ENCODE data around the gene SLC9A9. TPM values are rescaled to one million over a fixed set of nuclear protein-coding genes. Genes with fewer than 3 reads are reported as not detected.

The SLC9A9 gene
- total and polyA plus RNA-seq, 2 experiments from 2014 or later, result 2.2 to 6.8 TPM

DNA sequence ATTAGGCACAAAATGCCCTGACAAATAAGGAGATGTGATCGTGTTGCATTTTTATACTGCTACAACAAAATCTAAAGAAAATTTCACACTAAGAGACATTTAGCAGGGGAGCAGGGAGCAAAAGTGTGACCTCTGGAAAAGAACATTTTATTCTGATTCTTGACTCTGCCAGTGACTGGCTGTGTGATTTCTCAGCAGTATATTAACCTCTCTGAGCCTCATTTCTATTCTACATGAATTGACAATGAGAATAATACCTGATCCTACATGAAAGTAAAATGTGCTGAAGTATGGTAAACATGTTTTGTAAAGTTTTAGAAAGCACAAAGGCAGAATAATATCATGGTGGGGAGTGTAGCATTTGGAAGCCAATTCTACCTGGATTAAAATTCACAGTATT lies 273.3 kb downstream of the SLC9A9 start:
- Histone ChIP-seq H4K20me1 (ENCODE audit: insufficient read depth, poor library complexity, severe bottlenecking) (no peaks in the 10 kb centered on the region), H3K27ac (no peak overlapping the region), H3K4me2 (no peak overlapping the region), H2AFZ (no peak overlapping the region), H3K36me3 (replicated peaks; ENCODE audit: insufficient read depth, low read depth) (no peaks in the 10 kb centered on the region), H3K4me3 (no peak overlapping the region), H3K4me1 (ENCODE audit: insufficient read depth) (no peaks in the 10 kb centered on the region), H3K9me2 (replicated peaks; ENCODE audit: insufficient read depth) (no peaks in the 10 kb centered on the region), H3K79me2 (no peaks in the 10 kb centered on the region), H3K9me3 (ENCODE audit: low read depth) (no peaks in the 10 kb centered on the region), H3K27me3 (no peaks in the 10 kb centered on the region)
- 96% methylated on average over 1 of the region's 1 CpG for WGBS (ENCODE audit: low lambda C conversion rate, missing lambda C conversion rate)
- no peak for DNase-seq (ENCODE audit: low spot score)
- TF ChIP-seq EZH2 (IDR thresholded peaks at IDR 0.05; ENCODE audit: borderline replicate concordance), result no peak
- no peak for TF ChIP-seq EZH2phosphoT487 (IDR thresholded peaks at IDR 0.05; ENCODE audit: low read depth, severe bottlenecking, unreplicated experiment)
- TF ChIP-seq, protein P1, sequence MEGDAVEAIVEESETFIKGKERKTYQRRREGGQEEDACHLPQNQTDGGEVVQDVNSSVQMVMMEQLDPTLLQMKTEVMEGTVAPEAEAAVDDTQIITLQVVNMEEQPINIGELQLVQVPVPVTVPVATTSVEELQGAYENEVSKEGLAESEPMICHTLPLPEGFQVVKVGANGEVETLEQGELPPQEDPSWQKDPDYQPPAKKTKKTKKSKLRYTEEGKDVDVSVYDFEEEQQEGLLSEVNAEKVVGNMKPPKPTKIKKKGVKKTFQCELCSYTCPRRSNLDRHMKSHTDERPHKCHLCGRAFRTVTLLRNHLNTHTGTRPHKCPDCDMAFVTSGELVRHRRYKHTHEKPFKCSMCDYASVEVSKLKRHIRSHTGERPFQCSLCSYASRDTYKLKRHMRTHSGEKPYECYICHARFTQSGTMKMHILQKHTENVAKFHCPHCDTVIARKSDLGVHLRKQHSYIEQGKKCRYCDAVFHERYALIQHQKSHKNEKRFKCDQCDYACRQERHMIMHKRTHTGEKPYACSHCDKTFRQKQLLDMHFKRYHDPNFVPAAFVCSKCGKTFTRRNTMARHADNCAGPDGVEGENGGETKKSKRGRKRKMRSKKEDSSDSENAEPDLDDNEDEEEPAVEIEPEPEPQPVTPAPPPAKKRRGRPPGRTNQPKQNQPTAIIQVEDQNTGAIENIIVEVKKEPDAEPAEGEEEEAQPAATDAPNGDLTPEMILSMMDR (IDR thresholded peaks at IDR 0.05; ENCODE audit: poor library complexity), result no peak

- WGBS (ENCODE audit: low lambda C conversion rate, missing lambda C conversion rate), result 89% methylated on average over 8 of the region's 8 CpGs
Observed at GRCh38 chr3:143573610-143574303, 274.5 kb downstream of the SLC9A9 start.

GRCh38 chr3:143571548-143571947 lies 276.7 kb downstream of the SLC9A9 start:
- Histone ChIP-seq H2AFZ (no peak overlapping the region), H3K27ac (no peak overlapping the region), H3K4me3 (no peak overlapping the region), H3K4me1 (ENCODE audit: insufficient read depth) (peaks cover 18% of the 10 kb centered on the region), H3K27me3 (no peaks in the 10 kb centered on the region), H3K4me2 (no peak overlapping the region), H4K20me1 (ENCODE audit: insufficient read depth, poor library complexity, severe bottlenecking) (no peaks in the 10 kb centered on the region), H3K79me2 (no peaks in the 10 kb centered on the region), H3K36me3 (replicated peaks; ENCODE audit: insufficient read depth, low read depth) (no peaks in the 10 kb centered on the region), H3K9me2 (replicated peaks; ENCODE audit: insufficient read depth) (no peaks in the 10 kb centered on the region), H3K9me3 (ENCODE audit: low read depth) (no peaks in the 10 kb centered on the region)
- TF ChIP-seq EZH2phosphoT487 (IDR thresholded peaks at IDR 0.05; ENCODE audit: low read depth, severe bottlenecking, unreplicated experiment), result no peak
- TF ChIP-seq, protein P1 (IDR thresholded peaks at IDR 0.05; ENCODE audit: poor library complexity), result no peak
- no peak for TF ChIP-seq EZH2 (IDR thresholded peaks at IDR 0.05; ENCODE audit: borderline replicate concordance)
- no peak for DNase-seq (ENCODE audit: low spot score)
- 84% methylated on average over 1 of the region's 1 CpG for WGBS (ENCODE audit: low lambda C conversion rate, missing lambda C conversion rate)

More at GRCh38 chr3:143573610-143574303, 274.5 kb downstream of the SLC9A9 start:
- H3K9me2 ChIP-seq (replicated peaks; ENCODE audit: insufficient read depth), result no peaks in the 10 kb centered on the region
- H4K20me1 ChIP-seq (ENCODE audit: insufficient read depth, poor library complexity, severe bottlenecking), result no peaks in the 10 kb centered on the region
- no peaks in the 10 kb centered on the region for H3K36me3 ChIP-seq (replicated peaks; ENCODE audit: insufficient read depth, low read depth)
- no peaks in the 10 kb centered on the region for H3K79me2 ChIP-seq
- no peak overlapping the region for H3K4me2 ChIP-seq
- DNase-seq (ENCODE audit: low spot score), result no peak
- no peaks in the 10 kb centered on the region for H3K27me3 ChIP-seq
- TF ChIP-seq EZH2phosphoT487 (IDR thresholded peaks at IDR 0.05; ENCODE audit: low read depth, severe bottlenecking, unreplicated experiment) (no peak), EZH2 (IDR thresholded peaks at IDR 0.05; ENCODE audit: borderline replicate concordance) (no peak)
- TF ChIP-seq, protein P1 (IDR thresholded peaks at IDR 0.05; ENCODE audit: poor library complexity), result no peak
- no peak overlapping the region for H3K4me3 ChIP-seq
- no peak overlapping the region for H3K27ac ChIP-seq
- no peaks in the 10 kb centered on the region for H3K4me1 ChIP-seq (ENCODE audit: insufficient read depth)
- H3K9me3 ChIP-seq (ENCODE audit: low read depth), result no peaks in the 10 kb centered on the region
- no peak overlapping the region for H2AFZ ChIP-seq
